DOHH2 (cell line): ENCODE data around the gene DDX17.

ENCODE experiments used
- CTCF ChIP-seq: fragments of 200-600 bp; sonication (generic); IDR thresholded peaks from one replicate; pipeline ENCODE4 v1.5.1; 2014; ENCODE audit warnings: antibody characterized with exemption, mild to moderate bottlenecking, low read depth, low read length; ENCODE audit not compliant: poor library complexity, severe bottlenecking
- EZH2phosphoT487 ChIP-seq: fragments of 200-600 bp; sonication (generic); IDR thresholded peaks from 2 replicates; pipeline ENCODE4 v1.6.1; 2017; ENCODE audit warnings: borderline replicate concordance, mild to moderate bottlenecking, antibody characterized with exemption, low read length, moderate library complexity, mixed read lengths

DNA sequence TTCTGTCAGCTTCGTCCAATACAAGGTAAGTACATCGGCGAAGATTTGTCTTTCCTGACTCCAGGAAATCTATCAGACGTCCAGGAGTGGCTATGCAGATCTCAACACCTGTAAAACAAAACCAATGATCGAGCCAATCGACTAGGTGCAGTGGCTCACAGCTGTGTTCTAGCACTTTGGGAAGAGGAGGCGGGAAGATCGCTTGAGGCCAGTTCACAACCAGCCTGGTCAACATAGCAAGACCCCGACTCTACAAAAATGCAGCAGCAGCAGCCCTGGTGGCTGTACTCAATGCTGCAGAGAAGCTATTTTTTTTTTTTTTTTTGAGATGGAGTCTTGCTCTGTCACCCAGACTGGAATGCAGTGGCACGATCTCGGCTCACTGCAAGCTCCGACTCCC is 11.2 kb downstream of the DDX17 start:
- TF ChIP-seq CTCF = no peak
- TF ChIP-seq EZH2phosphoT487 = no peak
